ENCODE data around the gene PRDX2. TPM values are rescaled to one million over a fixed set of nuclear protein-coding genes. Genes with fewer than 3 reads are reported as not detected.

The PRDX2 gene
- total and polyA plus RNA-seq, 12 donors: 235 to 827 (median 744) TPM

GRCh38 chr19:12778905-12779161 is 22.8 kb downstream of the PRDX2 start:
- 52 to 53% methylated on average over 6 of the region's 6 CpGs for WGBS, 2 donors
- Histone ChIP-seq H3K27me3 (no peaks in the 10 kb centered on the region), H3K4me3 (peak overlapping the region in 9 of 10 donors; percentile 52 to 78 (median 71)), H3K9me3 (no peaks in the 10 kb centered on the region), H3K36me3 (peaks cover 0 to 3% (median 0%) of the 10 kb centered on the region in 9 donors), H3K27ac (peak overlapping the region; percentile 85 to 99 (median 97)), H3K4me1 (peaks cover 27 to 73% (median 53%) of the 10 kb centered on the region in 9 donors)
- TF ChIP-seq CTCF (IDR thresholded peaks at IDR 0.05): no peak
- ATAC-seq (no peak), DNase-seq (no peak)
- intact Hi-C loops (cut with DNase I): loop anchor here in 5 of 10 donors (1.0 to 10.0 kb wide), 4 partner anchors 12 to 66 kb away; partner anchors contain the start of gene JUNB (in 1 of the 5)

DNA sequence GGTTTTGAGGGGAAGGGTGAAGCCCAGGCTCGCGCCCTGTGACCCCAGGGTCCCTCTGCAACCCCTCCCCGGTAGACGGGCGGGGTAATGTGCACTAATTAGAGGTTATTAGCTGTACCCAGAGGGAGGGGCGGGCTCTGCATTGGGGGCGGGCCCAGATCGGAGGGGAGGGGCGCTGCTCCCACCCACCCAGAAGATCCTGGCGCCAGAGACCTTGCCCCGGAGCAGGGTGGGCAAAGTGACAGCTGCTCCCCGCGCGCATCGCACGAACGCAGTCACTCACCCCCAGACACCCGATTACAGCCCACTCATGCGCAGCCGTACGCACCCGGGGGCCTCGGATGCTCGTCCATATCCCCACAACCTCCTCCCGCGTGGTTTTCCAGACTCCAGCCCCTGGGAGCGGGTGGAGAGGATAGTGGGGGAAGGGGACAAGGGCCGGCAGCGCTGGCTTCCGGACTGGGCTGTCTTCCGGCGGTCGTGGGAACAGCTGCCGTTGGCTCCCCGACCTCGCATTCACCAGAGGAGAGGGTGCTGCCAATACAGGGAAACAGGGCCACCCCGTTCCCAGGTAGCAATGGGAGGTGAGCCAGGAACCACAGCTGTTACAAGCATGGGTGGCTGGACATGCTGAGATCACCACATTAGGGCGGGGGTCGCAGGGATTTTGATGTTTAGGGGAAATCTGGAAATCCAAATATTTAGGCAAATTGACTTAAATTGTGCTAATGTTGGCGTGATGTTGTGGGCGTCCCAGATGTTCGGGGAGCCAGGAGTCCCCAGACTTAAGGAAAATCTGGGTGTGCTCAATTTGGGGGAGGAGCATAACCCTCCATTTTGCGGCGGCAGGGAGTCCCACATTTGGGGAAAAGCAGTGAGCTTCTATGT is 23.3 kb downstream of the PRDX2 start:
- Histone ChIP-seq H3K4me3 (peak overlapping the region; percentile 48 to 78 (median 70)), H3K4me1 (peaks cover 22 to 68% (median 49%) of the 10 kb centered on the region in 9 donors), H3K9me3 (no peaks in the 10 kb centered on the region), H3K36me3 (peaks cover 0 to 3% (median 0%) of the 10 kb centered on the region in 9 donors), H3K27ac (peak overlapping the region; percentile 85 to 99 (median 97)), H3K27me3 (no peaks in the 10 kb centered on the region)
- DNase-seq: peak; percentile 78 to 86
- WGBS, 2 donors: 3 to 4% methylated on average over 44 of the region's 44 CpGs
- ATAC-seq: peak; percentile 23 to 72 (median 56)
- TF ChIP-seq CTCF (IDR thresholded peaks at IDR 0.05): no peak
- intact Hi-C loops (cut with DNase I): loop anchor here in 5 of 10 donors (1.0 to 10.0 kb wide), 4 partner anchors 13 to 67 kb away; partner anchors contain the start of gene JUNB (in 1 of the 5)

- Histone ChIP-seq H3K9me3 (no peaks in the 10 kb centered on the region), H3K27ac (peak overlapping the region; percentile 85 to 99 (median 97)), H3K27me3 (no peaks in the 10 kb centered on the region), H3K4me3 (peak overlapping the region; percentile 48 to 78 (median 70)), H3K4me1 (peaks cover 21 to 69% (median 49%) of the 10 kb centered on the region in 9 donors), H3K36me3 (peaks cover 0 to 3% (median 0%) of the 10 kb centered on the region in 9 donors)
- intact Hi-C loops (cut with DNase I): loop anchor here in 8 of 10 donors (1.0 to 10.0 kb wide), 6 partner anchors 14 to 67 kb away; partner anchors contain the start of gene JUNB (in 1 of the 8)
- peak; percentile 80 to 87 for DNase-seq
- TF ChIP-seq CTCF (IDR thresholded peaks at IDR 0.05): peak; percentile 94 to 99 (median 98)
- peak; percentile 39 to 69 (median 53) for ATAC-seq
- WGBS, 2 donors: 11% methylated on average over 43 of the region's 43 CpGs
Measured at GRCh38 chr19:12777217-12778016, 24.2 kb downstream of the PRDX2 start.
